ENCODE measurements around the gene EEF1AKMT4.

Gene EEF1AKMT4

DNA sequence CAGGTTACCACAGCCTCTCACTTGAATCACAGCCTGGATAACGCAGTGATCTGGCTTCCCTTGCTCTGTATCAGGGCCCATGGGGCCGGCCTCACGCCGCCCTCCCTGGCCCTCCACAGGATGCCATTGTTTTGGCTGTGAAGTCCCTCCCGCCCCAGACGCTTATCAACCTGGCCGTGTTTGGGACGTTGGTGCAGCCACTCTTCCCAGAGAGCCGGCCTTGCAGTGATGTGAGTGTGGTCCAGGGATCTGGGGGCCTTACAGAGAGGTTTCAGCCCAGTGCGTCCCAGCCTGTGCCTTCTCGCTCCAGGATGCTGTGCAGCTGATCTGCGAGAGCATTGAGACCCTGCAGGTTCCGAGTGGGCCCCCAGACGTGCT lies 13.4 kb upstream of the EEF1AKMT4 start:
- DNase-seq = no peak

DNA sequence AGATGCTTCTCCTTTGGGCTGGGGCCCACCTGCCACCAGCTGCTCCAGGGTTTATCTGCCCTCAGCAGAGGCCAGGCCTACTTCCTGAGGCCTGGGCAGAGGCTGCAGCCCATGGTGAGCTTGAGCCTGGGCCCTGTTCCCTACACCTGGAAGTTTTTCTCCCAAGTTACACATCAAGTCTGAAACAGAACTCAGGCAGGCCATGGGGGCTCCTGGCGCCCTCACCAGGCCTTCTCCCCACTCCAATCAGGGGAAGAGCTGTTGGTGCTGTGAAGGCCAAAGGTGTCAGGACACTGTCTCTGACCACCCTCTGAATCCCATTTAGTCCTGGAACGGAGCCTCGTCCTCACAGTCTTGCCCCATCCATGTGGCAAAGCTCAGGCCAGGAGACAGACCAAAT lies 12.8 kb upstream of the EEF1AKMT4 start:
- DNase-seq = no peak

DNA sequence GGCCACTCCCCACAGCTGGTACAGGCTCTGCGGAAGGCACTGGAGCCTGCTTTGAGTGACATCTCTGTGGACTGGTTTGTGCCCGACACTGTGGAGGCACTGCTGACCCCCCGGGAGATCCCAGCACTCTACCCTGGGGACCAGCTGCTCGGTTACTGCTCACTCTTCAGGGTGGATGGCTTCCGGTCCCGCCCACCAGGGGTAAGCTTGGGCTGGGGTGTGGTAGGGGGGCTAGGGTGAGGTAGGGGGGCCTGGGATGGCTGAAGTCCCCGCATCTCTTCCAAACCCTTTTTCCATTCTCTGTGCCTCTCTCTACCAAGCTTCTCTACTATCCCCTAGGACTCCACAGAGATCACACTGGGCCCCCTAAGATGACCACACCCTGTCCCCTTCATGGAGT lies 12.3 kb upstream of the EEF1AKMT4 start:
- no peak for DNase-seq

DNA sequence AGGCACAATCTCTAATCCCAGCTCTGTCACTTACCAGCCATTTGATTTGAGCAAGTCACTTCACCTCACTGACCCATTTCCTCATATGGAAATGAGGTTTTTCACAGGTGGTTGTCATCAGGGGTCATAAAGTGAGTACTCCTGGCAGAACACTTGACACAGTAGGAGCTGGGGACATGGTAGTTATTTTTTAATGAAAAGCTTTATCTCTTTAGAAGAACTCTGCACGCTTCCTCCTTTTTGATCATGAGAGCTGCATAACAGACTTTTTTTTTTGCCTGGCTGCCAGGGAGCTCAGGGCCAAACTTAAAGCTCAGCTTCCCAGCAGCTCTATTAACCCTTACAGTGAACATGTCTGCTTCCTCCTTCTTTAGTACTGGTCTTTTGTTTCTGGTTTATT lies 11.7 kb upstream of the EEF1AKMT4 start:
- no peak for DNase-seq

DNA sequence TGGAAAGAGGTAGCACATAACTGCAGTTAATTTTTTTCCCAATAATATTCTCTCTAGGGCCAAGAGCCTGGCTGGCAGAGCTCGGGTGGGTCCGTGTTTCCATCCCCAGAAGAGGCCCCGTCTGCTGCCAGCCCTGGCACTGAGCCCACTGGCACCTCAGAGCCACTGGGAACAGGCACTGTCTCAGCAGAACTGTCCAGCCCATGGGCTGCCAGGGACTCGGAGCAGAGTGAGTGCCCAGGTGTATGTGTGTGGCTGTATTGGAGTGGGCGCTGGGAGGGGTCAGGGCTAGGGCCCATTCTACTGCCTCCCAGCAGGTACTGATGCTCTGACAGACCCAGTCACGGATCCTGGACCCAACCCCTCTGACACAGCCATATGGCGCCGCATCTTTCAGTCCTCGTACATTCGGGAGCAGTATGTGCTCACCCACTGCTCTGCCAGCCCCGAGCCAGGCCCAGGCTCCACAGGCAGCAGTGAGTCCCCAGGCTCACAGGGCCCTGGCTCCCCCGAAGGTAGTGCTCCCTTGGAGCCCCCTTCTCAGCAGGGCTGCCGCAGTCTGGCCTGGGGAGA lies 11.1 kb upstream of the EEF1AKMT4 start:
- no peak for DNase-seq

DNA sequence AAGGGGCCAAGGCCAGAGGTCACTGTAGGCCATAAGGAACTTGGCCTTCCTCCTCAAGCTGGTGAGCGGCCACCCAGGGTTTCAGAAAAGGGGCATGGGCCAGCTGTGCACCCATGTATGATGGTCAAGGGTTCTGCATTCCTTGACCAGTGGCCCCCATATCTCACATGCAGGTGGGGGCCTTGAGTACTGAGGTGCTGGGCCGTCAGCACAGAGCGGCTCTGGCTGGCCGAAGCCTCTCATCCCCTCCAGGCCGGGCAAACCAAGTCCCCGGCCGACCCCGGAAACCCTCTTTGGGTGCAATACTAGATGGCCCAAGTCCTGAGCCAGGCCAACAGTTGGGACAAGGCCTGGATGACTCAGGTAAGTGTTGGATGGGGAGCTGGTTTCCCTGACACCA lies 10.3 kb upstream of the EEF1AKMT4 start:
- no peak for DNase-seq

DNA sequence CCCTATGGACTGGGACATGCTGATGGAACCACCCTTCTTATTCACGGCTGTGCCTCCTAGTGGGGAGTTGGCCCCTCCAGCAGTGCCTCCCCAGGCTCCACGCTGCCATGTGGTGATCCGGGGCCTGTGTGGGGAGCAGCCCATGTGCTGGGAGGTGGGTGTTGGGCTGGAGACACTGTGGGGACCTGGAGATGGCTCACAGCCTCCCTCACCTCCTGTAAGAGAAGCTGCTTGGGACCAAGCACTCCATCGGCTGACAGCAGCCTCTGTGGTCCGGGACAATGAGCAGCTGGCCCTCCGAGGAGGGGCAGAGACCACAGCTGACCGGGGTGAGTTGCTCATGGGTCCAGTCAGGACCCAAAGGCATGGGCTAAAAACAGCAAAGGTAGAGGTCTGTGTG lies 9.8 kb upstream of the EEF1AKMT4 start:
- no peak for DNase-seq

DNA sequence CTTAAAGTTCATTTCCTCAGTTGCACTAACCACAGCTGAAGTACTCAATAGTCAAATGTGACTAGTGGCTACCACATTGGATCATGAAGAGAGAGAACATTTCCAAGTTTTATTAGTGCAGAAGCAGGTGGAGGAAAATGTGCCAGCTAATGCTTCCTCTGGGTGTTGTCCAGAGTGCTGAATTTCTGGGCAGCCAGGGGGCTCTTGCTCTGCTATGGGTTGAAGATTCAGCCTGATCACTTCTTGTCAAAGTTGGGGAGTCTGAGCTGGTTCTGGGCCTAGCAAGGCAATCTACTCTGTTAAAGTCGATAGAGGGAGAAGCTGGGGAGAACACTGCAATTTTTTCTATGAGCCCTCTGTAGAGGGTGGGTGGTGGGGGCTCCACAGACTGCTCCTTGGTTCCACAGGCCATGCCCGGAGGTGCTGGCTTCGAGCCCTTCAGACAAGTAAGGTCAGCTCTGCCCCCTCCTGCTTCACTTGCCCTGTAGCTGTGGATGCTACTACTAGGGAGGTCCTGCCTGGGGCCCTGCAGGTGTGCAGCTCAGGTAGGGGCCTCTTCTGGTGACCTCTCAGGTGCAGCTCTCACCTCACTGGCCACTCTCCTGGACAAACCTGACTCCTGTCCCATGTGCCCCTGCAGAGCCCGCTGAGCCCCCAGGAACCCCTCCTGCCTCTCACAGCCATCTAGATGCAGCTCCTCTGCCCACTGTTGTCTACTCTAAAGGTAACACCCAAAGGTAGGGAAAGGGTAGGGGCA lies 8.9 kb upstream of the EEF1AKMT4 start:
- no peak for DNase-seq

DNA sequence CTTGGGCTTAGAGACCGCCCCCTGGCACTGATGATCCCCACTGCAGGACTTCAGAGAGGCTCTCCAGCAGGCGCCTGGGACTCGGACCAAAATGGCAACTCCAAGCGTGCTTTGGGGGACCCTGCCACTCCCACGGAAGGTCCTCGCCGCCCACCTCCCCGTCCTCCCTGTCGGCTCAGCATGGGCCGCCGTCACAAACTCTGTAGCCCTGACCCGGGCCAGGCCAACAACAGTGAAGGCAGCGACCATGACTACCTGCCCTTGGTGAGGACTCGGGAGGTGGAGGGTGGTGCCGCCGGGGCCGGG lies 8.4 kb upstream of the EEF1AKMT4 start:
- no peak for DNase-seq

DNA sequence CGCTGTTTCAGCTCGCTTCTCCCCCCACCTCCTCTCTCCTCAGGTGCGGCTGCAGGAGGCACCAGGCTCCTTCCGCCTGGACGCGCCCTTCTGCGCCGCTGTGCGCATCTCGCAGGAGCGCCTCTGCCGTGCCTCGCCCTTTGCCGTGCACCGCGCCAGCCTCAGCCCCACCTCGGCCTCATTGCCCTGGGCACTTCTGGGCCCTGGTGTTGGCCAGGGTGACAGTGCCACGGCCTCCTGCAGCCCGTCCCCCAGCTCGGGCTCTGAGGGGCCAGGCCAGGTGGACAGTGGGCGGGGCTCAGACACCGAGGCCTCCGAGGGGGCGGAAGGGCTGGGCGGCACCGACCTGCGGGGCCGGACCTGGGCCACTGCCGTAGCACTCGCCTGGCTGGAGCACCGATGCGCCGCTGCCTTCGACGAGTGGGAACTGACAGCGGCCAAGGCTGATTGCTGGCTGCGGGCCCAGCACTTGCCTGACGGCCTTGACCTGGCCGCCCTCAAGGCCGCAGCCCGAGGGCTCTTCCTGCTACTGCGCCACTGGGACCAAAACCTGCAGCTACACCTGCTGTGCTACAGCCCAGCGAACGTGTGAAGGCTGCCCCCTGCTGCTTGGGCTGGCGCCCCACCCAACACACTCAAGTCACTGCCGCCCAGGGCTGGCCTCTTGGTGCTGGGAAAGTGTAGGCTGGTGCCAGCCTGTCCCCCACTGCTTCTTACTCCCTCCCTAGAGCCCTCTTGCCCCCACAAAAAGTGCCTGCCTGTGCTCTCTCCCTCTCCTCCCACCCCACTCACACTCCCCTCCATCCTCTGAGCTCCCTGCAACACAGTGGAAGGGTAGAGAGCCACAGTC lies 7.8 kb upstream of the EEF1AKMT4 start:
- no peak for DNase-seq

DNA sequence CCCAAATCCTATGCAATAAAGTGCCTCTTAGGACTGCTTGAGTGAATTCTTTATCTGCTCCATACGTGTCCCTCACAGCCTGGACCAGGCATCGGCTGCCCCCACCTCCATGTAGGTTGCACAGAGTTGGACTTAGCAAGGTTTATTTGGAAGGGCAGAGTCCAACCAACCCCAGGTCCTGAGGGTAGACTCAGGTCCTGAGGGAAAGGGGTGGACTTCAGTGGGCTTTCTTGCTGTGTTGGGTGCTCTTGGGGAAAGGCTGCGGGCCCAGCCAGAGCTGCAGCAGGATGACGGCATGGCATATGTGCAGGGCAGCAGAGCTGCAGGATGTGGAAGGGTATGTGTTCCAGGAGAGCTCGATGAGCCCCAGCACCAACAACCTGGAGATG lies 7.2 kb upstream of the EEF1AKMT4 start:
- no peak for DNase-seq

DNA sequence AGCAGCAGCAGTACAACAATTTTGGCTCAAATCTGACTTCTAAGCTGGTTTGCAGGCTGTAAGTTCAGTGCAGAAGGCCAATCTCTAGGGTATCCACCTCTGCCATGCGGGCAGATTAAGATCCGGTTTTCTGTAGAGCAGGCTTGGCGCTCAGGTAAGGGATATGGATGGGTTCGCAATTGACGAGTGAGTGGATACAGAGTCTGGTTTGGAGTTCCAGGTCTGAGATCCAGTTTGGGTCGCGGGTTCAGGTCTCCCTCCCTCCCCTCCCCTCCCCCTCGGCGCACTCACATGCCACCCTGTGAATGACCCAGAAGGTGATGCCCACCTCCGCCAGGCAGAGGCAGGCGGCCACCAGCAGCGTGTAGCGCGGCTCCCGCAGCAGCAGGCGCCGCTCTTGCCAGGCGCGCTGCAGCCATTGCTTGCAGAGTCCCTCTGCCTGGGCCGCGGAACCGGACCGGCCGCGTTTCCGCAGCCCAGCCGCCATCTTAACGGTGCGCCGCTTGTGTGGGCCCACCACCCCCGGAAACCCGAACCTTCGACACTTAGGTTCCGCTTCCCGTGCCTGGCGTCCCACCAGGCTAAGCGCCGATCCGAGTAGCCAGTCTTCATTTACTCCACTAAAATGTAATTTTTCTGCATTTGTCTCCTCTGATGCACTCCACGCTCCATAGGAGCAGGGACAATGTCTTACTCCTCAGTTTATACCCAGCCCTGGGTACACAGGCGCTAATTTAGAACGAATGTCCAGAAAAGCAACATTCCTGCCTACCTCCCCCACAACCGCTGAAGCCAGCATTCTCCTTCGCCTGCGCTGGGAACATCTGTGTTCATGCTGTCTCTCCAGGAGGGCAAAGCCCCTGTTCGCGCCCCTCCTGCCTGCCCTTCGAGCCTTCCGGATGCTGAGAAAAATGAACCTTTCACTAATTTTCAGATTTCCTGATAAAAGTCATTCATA lies 739 bp upstream of the EEF1AKMT4 start, which contains the start of gene ALG3:
Gene ALG3, minus strand, starts transcription at position 509 of the 958 bp plus-strand sequence. Its CDS starts 22 bp downstream, at position 487.
- peak; percentile 39 for DNase-seq

DNA sequence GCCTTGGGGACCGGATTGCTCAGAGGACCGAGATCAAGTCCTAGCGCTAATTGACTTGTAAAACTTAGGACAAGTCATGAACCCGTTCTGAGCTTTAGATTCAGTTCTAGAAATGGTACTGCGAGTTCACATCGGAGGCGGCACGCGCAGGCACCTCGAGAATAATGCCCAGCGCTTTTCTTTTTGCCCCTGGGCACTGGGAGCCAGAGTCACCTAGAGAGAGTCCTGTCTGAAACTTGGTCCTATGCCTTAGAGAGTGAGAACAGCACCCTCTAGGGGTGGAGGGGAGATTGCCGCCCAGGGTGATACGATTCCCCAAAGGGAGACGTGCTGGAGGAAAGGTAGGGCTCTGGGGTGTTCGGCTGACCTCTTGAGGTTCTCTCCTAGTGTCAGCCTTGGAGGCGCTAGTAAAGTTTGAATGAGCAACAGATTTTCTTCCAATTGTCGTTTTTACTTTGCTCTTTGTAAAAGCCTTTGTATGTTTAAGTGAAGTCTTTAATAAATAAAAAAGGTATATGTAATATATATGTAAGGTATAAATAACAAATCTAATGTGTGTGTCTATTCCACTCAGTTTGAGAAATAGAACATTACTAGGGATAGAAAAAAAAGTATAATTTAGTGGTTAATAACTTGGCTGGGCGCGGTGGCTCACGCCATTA lies 826 bp downstream of the EEF1AKMT4 start:
- peak; percentile 91 for DNase-seq

DNA sequence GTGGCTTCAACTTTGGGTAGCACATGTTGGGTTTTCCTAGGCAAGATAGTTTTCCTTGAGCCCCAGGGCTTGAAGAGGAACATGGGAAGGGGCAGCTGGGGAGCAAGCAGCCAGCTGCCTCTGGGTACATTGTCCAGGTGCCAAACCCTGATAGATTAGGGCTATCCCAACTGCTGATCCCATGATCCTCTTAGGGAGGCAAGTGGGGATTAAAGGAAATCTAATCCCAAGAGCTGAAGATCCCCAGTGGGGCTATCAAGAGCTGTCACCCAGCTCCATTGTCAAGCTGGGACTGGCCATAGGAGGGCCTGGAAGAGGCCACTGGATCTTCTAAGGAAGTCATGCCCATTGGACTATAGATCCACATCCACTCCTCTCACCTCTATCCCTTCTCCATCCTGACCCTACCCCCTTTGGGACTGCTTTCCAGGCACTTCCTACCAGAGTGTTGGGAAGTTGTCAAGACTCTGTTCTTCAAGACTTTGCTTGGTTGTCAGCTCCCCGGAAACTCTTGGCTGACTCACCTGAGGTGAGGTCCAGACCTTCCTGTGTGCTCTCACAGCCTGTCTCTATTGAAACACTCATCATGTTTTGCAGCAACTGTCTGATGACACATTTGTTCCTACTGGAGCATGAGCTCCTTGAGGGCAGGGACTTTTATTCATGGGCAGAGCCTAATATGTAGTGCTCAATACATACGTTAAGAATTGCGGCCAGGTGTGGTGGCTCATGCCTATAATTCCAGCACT lies 6.0 kb downstream of the EEF1AKMT4 start:
- DNase-seq = no peak

DNA sequence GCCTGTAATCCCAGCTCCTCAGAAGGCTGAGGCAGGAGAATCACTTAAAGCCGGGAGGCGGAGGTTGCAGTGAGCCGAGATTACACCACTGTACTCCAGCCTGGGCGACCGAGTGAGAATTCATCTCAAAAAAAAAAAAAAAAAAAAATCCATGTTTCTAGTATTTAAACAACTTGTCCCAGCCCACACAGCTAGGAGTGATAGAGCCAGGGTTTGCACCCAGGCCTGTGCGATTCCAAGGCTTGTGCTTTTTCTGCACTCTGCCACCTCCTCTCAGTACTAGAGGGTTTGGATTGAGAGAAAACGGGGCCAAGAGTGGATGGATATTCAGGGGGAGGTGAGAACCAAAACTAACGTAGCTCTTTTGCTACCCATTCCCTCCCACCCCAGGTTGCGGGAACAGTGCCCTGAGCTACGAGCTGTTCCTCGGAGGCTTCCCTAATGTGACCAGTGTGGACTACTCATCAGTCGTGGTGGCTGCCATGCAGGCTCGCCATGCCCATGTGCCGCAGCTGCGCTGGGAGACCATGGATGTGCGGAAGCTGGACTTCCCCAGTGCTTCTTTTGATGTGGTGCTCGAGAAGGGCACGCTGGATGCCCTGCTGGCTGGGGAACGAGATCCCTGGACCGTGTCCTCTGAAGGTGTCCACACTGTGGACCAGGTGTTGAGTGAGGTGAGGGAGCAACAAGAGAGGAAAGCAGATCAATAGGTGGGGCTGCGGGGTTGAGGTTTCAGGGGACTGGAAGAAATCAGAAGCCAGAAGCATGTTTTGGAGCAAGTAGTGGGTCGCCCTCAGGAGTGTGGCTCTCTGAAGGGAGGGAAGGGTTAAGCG lies 7.8 kb downstream of the EEF1AKMT4 start:
- DNase-seq = no peak

DNA sequence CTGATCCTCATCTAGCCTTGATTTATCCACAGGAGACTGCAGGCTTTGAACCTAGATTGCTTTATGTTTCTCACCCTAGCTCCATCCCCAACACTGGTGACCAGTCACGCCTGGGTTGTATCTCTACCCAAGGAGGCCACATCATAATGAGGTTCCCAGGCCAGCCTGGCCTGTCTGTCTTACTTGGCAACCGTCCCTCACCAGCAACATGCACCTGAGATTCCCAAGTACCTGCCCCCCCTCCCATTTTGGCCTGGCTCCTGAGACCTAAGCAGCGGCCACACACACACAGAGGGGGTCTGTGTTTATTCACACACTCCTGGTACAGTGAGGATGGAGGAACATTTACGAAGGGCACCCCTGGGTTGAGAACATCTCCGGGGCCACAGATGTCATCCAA lies 9.5 kb downstream of the EEF1AKMT4 start:
- DNase-seq = no peak

DNA sequence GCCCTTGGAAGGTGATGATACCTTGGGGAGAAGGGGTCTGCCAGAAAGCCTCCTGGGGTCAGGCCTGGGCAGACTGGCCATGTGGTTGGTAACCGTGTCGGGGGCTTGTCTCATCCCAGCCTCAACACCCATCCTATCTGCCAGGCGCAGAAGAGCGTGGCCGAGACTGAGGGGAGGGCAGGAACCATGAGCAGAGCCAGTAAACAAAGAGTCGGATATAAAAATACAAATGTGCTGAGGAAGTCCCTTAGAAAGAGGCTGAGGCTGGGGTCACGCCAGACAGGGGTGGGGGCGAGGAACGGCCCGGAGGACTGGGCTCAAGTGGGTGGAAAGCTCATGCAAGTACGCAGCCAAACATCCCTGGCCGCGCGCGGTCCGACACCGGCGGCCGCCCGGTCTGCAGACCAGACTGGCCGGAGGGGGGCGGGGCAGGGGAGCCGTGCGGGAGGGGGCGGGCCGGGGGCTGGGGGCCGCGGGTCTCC lies 10.0 kb downstream of the EEF1AKMT4 start:
- DNase-seq = no peak

DNA sequence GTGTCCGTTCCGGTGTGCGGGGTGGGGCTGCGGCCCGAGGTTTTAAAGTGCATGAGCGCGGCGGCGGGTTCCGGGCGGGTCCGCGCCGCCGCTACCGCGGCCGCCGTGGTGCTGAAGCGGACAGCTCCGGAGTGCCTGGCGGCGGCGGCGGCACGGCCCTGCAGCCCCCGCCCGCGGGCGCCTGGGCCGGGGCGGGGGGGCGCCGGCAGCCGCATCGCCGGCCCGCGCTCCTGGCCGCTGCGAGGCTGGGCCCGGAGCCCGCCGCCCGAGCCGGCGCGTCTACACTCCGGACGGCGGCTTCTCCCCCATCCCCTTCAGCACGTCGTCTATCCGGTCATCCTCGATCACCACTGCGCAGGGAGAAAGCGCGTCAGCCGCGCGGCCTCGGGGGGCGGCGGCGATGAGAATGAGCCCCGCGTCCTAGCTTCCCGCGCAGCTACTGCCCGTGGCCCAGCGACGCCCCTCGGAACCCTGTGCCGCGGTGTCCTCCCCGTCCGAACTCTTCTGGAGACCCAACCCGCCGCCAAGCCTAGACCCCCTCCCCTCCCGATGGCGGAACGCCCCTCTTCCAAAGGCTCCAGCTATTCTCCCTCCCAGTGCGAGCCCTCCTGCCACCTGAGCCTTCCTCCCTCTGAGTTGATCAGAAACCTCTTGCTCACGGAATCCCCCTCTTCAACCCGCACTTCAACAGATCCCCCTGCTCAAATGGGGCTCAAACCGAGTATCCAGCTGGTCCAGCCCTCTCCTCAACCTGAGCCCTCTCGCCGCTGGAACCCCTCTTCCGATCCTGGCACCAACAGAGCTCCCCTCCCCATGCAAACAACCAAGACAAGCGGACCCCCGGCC lies 10.6 kb downstream of the EEF1AKMT4 start:
- DNase-seq = no peak

DNA sequence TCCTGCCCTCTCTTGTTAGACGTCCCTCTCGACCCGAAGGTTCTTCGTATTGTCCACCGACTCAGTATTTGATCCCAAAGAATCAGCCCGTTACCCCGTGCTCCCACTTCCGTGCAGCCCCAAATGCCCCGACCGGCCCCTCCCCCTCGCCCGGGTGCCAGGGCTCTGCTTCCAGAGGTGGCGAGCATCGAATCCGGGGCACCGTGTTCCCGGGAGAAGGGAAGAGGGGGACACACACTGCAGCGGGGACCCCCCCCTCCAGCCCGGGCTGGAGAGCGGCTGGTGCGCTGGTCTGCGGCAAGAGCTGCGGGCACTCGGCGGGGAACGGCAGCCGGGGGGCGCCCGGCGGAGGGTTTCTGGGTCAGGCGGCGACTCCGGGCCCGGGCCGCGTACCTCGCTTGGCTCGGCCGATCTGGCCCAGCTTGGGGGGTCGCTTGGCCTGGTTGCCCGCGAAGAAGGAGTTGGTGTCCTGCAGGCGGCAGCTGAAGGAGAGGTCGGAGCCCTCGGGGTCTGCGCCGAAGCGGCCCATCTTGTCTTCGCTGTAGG lies 11.3 kb downstream of the EEF1AKMT4 start:
- DNase-seq = no peak
